NCI-H2196 (cell line): ENCODE data around the gene PAX5.

Experiments used
- DNase-seq: peaks from one replicate; lab custom pipeline; 2025; ENCODE audit not compliant: unreplicated experiment; lab: John Stamatoyannopoulos, UW

Gene PAX5

GRCh38 chr9:36864491-36865410, 169.3 kb downstream of the PAX5 start:
- no peak for DNase-seq

GRCh38 chr9:36862206-36863145, 171.6 kb downstream of the PAX5 start:
- peak; percentile 41 for DNase-seq

- no peak for DNase-seq
Measured at GRCh38 chr9:36861528-36862205, 172.4 kb downstream of the PAX5 start.

GRCh38 chr9:36858805-36859375, 175.2 kb downstream of the PAX5 start:
- DNase-seq = no peak

- DNase-seq = no peak
Measured at GRCh38 chr9:36855448-36856315, 178.4 kb downstream of the PAX5 start.

GRCh38 chr9:36854751-36855150, 179.3 kb downstream of the PAX5 start:
- DNase-seq = no peak

GRCh38 chr9:36854034-36854433, 180.0 kb downstream of the PAX5 start:
- DNase-seq = no peak

GRCh38 chr9:36853233-36853632, 180.8 kb downstream of the PAX5 start:
- DNase-seq = no peak

GRCh38 chr9:36849943-36850342, 184.1 kb downstream of the PAX5 start:
- no peak for DNase-seq

GRCh38 chr9:36848946-36849345, 185.1 kb downstream of the PAX5 start:
- no peak for DNase-seq

GRCh38 chr9:36847781-36848673, 186.0 kb downstream of the PAX5 start:
- no peak for DNase-seq

- DNase-seq = no peak
Measured at GRCh38 chr9:36846621-36847020, 187.4 kb downstream of the PAX5 start.

GRCh38 chr9:36845844-36846243, 188.2 kb downstream of the PAX5 start:
- no peak for DNase-seq

- no peak for DNase-seq
Measured at GRCh38 chr9:36844961-36845360, 189.1 kb downstream of the PAX5 start.

GRCh38 chr9:36843964-36844363, 190.1 kb downstream of the PAX5 start:
- DNase-seq = no peak

GRCh38 chr9:36842560-36843530, 191.2 kb downstream of the PAX5 start:
- no peak for DNase-seq

GRCh38 chr9:36840898-36841536, 193.1 kb downstream of the PAX5 start:
- DNase-seq = peak; percentile 10
